Endodermal cell (in vitro differentiated cells): ENCODE data around the gene AFF3. TPM values are rescaled to one million over a fixed set of nuclear protein-coding genes. Genes with fewer than 3 reads are reported as not detected.

ENCODE experiments used
- DNase-seq: peaks from one replicate; pipeline ENCODE4 v3.0.0-alpha.2; 2017
- H3K27ac ChIP-seq: 2 replicates; pipeline ENCODE4 v1.5.1; 2013; ENCODE audit warnings: mild to moderate bottlenecking, low read depth, low read length, moderate library complexity
- H3K27me3 ChIP-seq: 2 replicates; pipeline ENCODE4 v1.6.1; 2013; ENCODE audit warnings: mild to moderate bottlenecking, low read length, moderate library complexity; ENCODE audit not compliant: insufficient read depth, control insufficient read depth, poor library complexity, severe bottlenecking
- H3K36me3 ChIP-seq: 2 replicates; pipeline ENCODE4 v1.7.0; 2013; ENCODE audit warnings: mild to moderate bottlenecking, low read length, moderate library complexity; ENCODE audit not compliant: control insufficient read depth, insufficient read depth
- H3K4me1 ChIP-seq: one replicate; pipeline ENCODE4 v1.7.0; 2013; ENCODE audit warnings: low read length; ENCODE audit not compliant: control insufficient read depth, insufficient read depth
- H3K4me3 ChIP-seq: 2 replicates; pipeline ENCODE4 v1.5.1; 2013; ENCODE audit warnings: mild to moderate bottlenecking, low read length, moderate library complexity
- H3K9ac ChIP-seq: 2 replicates; pipeline ENCODE4 v1.6.1; 2013; ENCODE audit warnings: mild to moderate bottlenecking, low read length, moderate library complexity; ENCODE audit not compliant: poor library complexity, severe bottlenecking; ENCODE audit errors: extremely low read depth
- H3K9me3 ChIP-seq: 2 replicates; pipeline ENCODE4 v1.6.1; 2013; ENCODE audit warnings: mild to moderate bottlenecking, low read length, moderate library complexity; ENCODE audit not compliant: control insufficient read depth
- H3K27ac Mint-ChIP-seq: 2 replicates; pipeline ENCODE4 v1.8.0; 2020; ENCODE audit warnings: mixed read lengths
- H3K27me3 Mint-ChIP-seq: 2 replicates; pipeline ENCODE4 v1.8.0; 2021; ENCODE audit warnings: mild to moderate bottlenecking, mixed read lengths; ENCODE audit not compliant: insufficient read depth
- H3K36me3 Mint-ChIP-seq: 2 replicates; pipeline ENCODE4 v1.8.0; 2020; ENCODE audit warnings: low read depth, mixed read lengths
- H3K4me1 Mint-ChIP-seq: 2 replicates; pipeline ENCODE4 v1.8.0; 2020; ENCODE audit warnings: mixed read lengths
- H3K4me3 Mint-ChIP-seq: 2 replicates; pipeline ENCODE4 v1.8.0; 2020; ENCODE audit warnings: mild to moderate bottlenecking, moderate library complexity, mixed read lengths
- H3K9me3 Mint-ChIP-seq: 2 replicates; pipeline ENCODE4 v1.8.0; 2020; ENCODE audit warnings: mild to moderate bottlenecking, mixed read lengths
- CTCF ChIP-seq: fragments of 200-600 bp; sonication (generic); conservative IDR thresholded peaks from 2 replicates; pipeline ENCODE4 v1.5.0; 2021; ENCODE audit warnings: antibody characterized with exemption, mild to moderate bottlenecking
- WGBS, 2 experiments: methylation state at CpG; one replicate each; pipeline versions ENCODE4 v1.1.5 to v1.1.7; 2013; ENCODE audit warnings: missing lambda C conversion rate in 2 of 2, mixed read lengths in 1 of 2; ENCODE audit not compliant: insufficient coverage in 1 of 2, insufficient read length in 1 of 2; 5-methylcytosine and 5-hydroxymethylcytosine counted together
- total RNA-seq, 2 donors: library from RNA; stranded (reverse); fragmentation: NEBNext Ultra II Directional in 1 of 2; extraction: Animal tissue kit (Norgen Biotek cat#: 25700) in 1 of 2; gene quantifications; 2 replicates in 1 of 2; 3 replicates in 1 of 2; pipeline ENCODE4 v1.2.1, GENCODE V29; 2021

Gene AFF3
- total RNA-seq, 2 donors from 2014 or later, result 0.62 to 0.73 TPM

GRCh38 chr2:99545066-99545465 is 597.3 kb downstream of the AFF3 start:
- Mint-ChIP-seq H3K4me3 (no peak overlapping the region), H3K9me3 (no peaks in the 10 kb centered on the region), H3K27ac (no peak overlapping the region), H3K27me3 (peaks cover 20% of the 10 kb centered on the region), H3K36me3 (no peaks in the 10 kb centered on the region), H3K4me1 (peaks cover 6% of the 10 kb centered on the region)
- Histone ChIP-seq H3K36me3 (no peaks in the 10 kb centered on the region), H3K27me3 (peaks cover 17% of the 10 kb centered on the region), H3K27ac (no peak overlapping the region), H3K9me3 (no peaks in the 10 kb centered on the region), H3K9ac (no peak overlapping the region), H3K4me1 (no peaks in the 10 kb centered on the region), H3K4me3 (no peak overlapping the region)
- no peak for DNase-seq
- TF ChIP-seq CTCF, result no peak
- WGBS, 2 experiments, result 100% methylated on average over 1 of the region's 1 CpG; no CpG with 5 or more reads in 1 of the 2 experiments

- Mint-ChIP-seq H3K4me1 (peaks cover 6% of the 10 kb centered on the region), H3K4me3 (no peak overlapping the region), H3K27ac (no peak overlapping the region), H3K9me3 (no peaks in the 10 kb centered on the region), H3K36me3 (no peaks in the 10 kb centered on the region), H3K27me3 (peaks cover 20% of the 10 kb centered on the region)
- Histone ChIP-seq H3K4me3 (no peak overlapping the region), H3K9me3 (no peaks in the 10 kb centered on the region), H3K27ac (no peak overlapping the region), H3K36me3 (no peaks in the 10 kb centered on the region), H3K27me3 (peaks cover 17% of the 10 kb centered on the region), H3K4me1 (no peaks in the 10 kb centered on the region), H3K9ac (no peak overlapping the region)
- no peak for DNase-seq
- no peak for TF ChIP-seq CTCF
- 91 to 97% methylated on average over 4 to 6 of the region's 6 CpGs for WGBS, 2 experiments
Observed at GRCh38 chr2:99544608-99545007, 597.8 kb downstream of the AFF3 start.

DNA sequence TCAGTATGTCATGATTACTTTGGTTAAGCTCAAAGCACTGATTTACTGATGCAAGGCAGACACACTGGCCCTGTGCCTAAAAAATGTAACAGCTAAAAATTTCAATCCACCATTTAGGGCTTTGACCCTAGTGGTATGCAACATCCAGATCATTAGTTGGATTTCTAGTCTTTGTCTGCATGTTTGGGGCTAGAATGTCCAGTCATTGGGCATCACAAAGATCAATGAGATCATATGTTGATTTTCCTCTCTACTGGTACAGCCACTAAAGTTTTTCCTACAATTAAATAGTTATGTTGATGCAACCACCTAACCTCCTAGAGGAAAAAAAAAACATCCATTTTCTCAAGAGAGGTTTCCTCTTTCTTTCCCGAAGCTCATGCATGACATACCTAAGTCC is 599.1 kb downstream of the AFF3 start:
- WGBS, 2 experiments, result 93% methylated on average over 1 of the region's 1 CpG; no CpG with 5 or more reads in 1 of the 2 experiments
- peaks cover 20% of the 10 kb centered on the region for H3K27me3 Mint-ChIP-seq
- Histone ChIP-seq H3K4me3 (no peak overlapping the region), H3K36me3 (no peaks in the 10 kb centered on the region), H3K9me3 (no peaks in the 10 kb centered on the region), H3K27ac (no peak overlapping the region), H3K27me3 (peaks cover 17% of the 10 kb centered on the region), H3K9ac (no peak overlapping the region), H3K4me1 (no peaks in the 10 kb centered on the region)
- no peak overlapping the region for H3K4me3 Mint-ChIP-seq
- TF ChIP-seq CTCF, result no peak
- H3K36me3 Mint-ChIP-seq, result no peaks in the 10 kb centered on the region
- no peak overlapping the region for H3K27ac Mint-ChIP-seq
- H3K4me1 Mint-ChIP-seq, result peaks cover 6% of the 10 kb centered on the region
- no peak for DNase-seq
- H3K9me3 Mint-ChIP-seq, result peaks cover 4% of the 10 kb centered on the region
